SU-DHL-6 (cell line): Measurements from ENCODE around the gene GABRB1.

Experiments
- H2AFZ ChIP-seq: fragments of 200-600 bp; sonication (generic); 2 replicates; pipeline ENCODE4 v1.6.1; 2014; ENCODE audit warnings: low read depth, mild to moderate bottlenecking, moderate library complexity, mixed read lengths, antibody characterized with exemption, low read length; ENCODE audit not compliant: severe bottlenecking
- H3F3A ChIP-seq: fragments of 200-600 bp; shearing (Covaris generic); 2 replicates; pipeline ENCODE4 v1.6.0; 2016; ENCODE audit warnings: antibody characterized with exemption, mild to moderate bottlenecking; ENCODE audit not compliant: insufficient read depth
- H3K27ac ChIP-seq: fragments of 200-600 bp; sonication (generic); 2 replicates; pipeline ENCODE4 v1.5.1; 2016; ENCODE audit warnings: low read depth, mild to moderate bottlenecking, low read length, moderate library complexity, mixed read lengths
- H3K27me3 ChIP-seq: fragments of 200-600 bp; sonication (generic), shearing (Covaris generic); 2 replicates; pipeline ENCODE4 v1.6.0; 2014; ENCODE audit warnings: mild to moderate bottlenecking, low read length
- H3K36me3 ChIP-seq: fragments of 200-600 bp; sonication (generic); 2 replicates; pipeline ENCODE4 v1.6.1; 2014; ENCODE audit warnings: mild to moderate bottlenecking, low read length, mixed read lengths
- H3K4me2 ChIP-seq: fragments of 300-600, 200-600 bp; shearing (Covaris generic), sonication (generic); 2 replicates; pipeline ENCODE4 v1.6.0; 2014; ENCODE audit warnings: low read length, low read depth, mild to moderate bottlenecking; ENCODE audit not compliant: poor library complexity, severe bottlenecking
- H3K4me3 ChIP-seq: fragments of 200-600 bp; sonication (generic); 2 replicates; pipeline ENCODE4 v1.5.1; 2014; ENCODE audit warnings: antibody characterized with exemption, low read length, mild to moderate bottlenecking, mixed read lengths; ENCODE audit not compliant: insufficient read depth, poor library complexity, severe bottlenecking
- H3K79me2 ChIP-seq: fragments of 200-600 bp; sonication (generic); 2 replicates; pipeline ENCODE4 v1.6.1; 2014; ENCODE audit warnings: mild to moderate bottlenecking, low read length, moderate library complexity; ENCODE audit not compliant: insufficient read depth
- H3K9ac ChIP-seq: fragments of 200-600 bp; sonication (generic); 2 replicates; pipeline ENCODE4 v1.7.0; 2014; ENCODE audit warnings: mild to moderate bottlenecking, low read length
- H3K9me2 ChIP-seq: fragments of 200-600 bp; sonication (generic); replicated peaks from 2 replicates; pipeline ENCODE4 v1.6.1; 2014; ENCODE audit warnings: low read length; ENCODE audit not compliant: insufficient read depth
- H3K9me3 ChIP-seq: fragments of 200-600 bp; sonication (generic); 2 replicates; pipeline ENCODE4 v1.6.1; 2014; ENCODE audit warnings: low read length, mixed read lengths; ENCODE audit not compliant: insufficient read depth
- H4K20me1 ChIP-seq: fragments of 200-600 bp; sonication (generic); 2 replicates; pipeline ENCODE4 v1.6.1; 2014; ENCODE audit warnings: low read depth, mild to moderate bottlenecking, antibody characterized with exemption, low read length, moderate library complexity, mixed read lengths
- EZH2phosphoT487 ChIP-seq: fragments of 200-600 bp; sonication (generic), shearing (Covaris generic); conservative IDR thresholded peaks from 2 replicates; pipeline ENCODE4 v1.6.1; 2018; ENCODE audit warnings: mild to moderate bottlenecking, antibody characterized with exemption, low read length, moderate library complexity, mixed read lengths
- TF ChIP-seq, protein P1 (sequence below): fragments of 200-600 bp; sonication (generic); IDR thresholded peaks from one replicate; pipeline ENCODE4 v1.5.1; 2017; ENCODE audit warnings: antibody characterized with exemption, mild to moderate bottlenecking, low read length, moderate library complexity; ENCODE audit not compliant: insufficient read depth, poor library complexity, severe bottlenecking

The GABRB1 gene

DNA sequence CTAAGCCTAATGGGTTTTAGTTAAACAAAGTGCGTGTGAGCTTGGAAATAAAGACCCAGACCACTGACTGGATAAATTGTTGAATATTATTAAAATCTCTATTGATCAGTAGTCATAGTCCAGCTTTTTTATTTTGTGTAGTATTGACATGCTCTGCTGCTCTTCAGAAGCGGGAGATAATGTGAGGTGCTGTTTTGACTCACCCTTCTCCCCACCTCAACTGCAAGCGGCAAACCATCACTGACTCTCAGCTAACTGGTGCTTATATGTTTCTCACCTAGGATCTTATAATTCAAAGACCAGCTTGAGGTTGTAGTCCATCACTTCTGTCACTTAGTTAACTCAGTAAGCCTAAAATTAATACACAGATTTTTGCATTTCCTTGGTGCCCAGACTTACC is 359.9 kb downstream of the GABRB1 start:
- no peaks in the 10 kb centered on the region for H3K36me3 ChIP-seq
- no peak overlapping the region for H3K4me2 ChIP-seq
- H4K20me1 ChIP-seq = no peaks in the 10 kb centered on the region
- no peaks in the 10 kb centered on the region for H3K9me2 ChIP-seq
- no peak overlapping the region for H3K4me3 ChIP-seq
- TF ChIP-seq, protein P1, sequence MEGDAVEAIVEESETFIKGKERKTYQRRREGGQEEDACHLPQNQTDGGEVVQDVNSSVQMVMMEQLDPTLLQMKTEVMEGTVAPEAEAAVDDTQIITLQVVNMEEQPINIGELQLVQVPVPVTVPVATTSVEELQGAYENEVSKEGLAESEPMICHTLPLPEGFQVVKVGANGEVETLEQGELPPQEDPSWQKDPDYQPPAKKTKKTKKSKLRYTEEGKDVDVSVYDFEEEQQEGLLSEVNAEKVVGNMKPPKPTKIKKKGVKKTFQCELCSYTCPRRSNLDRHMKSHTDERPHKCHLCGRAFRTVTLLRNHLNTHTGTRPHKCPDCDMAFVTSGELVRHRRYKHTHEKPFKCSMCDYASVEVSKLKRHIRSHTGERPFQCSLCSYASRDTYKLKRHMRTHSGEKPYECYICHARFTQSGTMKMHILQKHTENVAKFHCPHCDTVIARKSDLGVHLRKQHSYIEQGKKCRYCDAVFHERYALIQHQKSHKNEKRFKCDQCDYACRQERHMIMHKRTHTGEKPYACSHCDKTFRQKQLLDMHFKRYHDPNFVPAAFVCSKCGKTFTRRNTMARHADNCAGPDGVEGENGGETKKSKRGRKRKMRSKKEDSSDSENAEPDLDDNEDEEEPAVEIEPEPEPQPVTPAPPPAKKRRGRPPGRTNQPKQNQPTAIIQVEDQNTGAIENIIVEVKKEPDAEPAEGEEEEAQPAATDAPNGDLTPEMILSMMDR = no peak
- TF ChIP-seq EZH2phosphoT487 = no peak
- H2AFZ ChIP-seq = no peak overlapping the region
- no peaks in the 10 kb centered on the region for H3K79me2 ChIP-seq
- H3K27me3 ChIP-seq = no peaks in the 10 kb centered on the region
- H3F3A ChIP-seq = no peaks in the 10 kb centered on the region
- no peak overlapping the region for H3K9ac ChIP-seq
- no peaks in the 10 kb centered on the region for H3K9me3 ChIP-seq
- H3K27ac ChIP-seq = no peak overlapping the region

DNA sequence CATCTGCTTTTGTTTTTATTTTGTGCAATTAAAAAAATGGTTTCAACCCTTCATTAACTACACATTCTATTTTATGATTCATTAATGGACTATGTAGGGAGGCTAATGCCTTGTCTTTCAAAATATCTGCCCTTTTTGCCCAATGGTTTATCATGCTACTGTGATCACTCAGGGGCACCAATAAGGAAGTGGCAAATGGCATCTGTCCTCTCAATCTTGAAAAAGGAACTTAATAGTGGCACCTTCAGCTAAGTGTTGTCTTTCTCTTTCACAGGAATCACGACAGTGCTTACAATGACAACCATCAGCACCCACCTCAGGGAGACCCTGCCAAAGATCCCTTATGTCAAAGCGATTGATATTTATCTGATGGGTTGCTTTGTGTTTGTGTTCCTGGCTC is 375.0 kb downstream of the GABRB1 start:
- no peaks in the 10 kb centered on the region for H4K20me1 ChIP-seq
- no peak overlapping the region for H3K9ac ChIP-seq

DNA sequence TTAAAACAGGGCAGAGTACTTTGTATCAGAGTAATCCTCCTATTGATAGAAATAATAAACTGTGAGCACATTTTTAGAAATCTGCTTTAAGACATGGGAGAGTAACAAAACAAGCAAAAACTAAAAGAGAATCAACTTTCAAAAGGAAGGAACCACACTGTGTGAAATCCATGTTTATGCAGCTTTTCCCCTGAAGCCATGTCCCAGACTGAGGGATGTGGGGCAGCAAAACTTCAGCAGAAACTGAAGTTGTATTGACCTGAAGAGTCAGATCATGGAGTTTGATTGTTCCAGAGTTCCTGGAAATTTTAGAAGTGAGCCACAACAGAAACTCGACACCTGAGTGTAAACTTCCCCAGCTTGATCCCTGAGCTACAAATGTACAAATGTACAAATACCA is 378.9 kb downstream of the GABRB1 start:
- H3K27me3 ChIP-seq = no peaks in the 10 kb centered on the region
- TF ChIP-seq EZH2phosphoT487 = no peak
- TF ChIP-seq, protein P1 = no peak
- H3K9me3 ChIP-seq = no peaks in the 10 kb centered on the region
- no peak overlapping the region for H3K4me3 ChIP-seq
- no peak overlapping the region for H3K4me2 ChIP-seq
- H3F3A ChIP-seq = no peaks in the 10 kb centered on the region
- H3K9ac ChIP-seq = no peak overlapping the region
- peaks cover 3% of the 10 kb centered on the region; the same call in 1 of the 2 replicates for H3K9me2 ChIP-seq
- no peak overlapping the region for H3K27ac ChIP-seq
- no peaks in the 10 kb centered on the region for H3K36me3 ChIP-seq
- H4K20me1 ChIP-seq = no peaks in the 10 kb centered on the region
- no peaks in the 10 kb centered on the region for H3K79me2 ChIP-seq
- H2AFZ ChIP-seq = no peak overlapping the region

More for the DNA sequence above, 375.0 kb downstream of the GABRB1 start:
- Histone ChIP-seq H2AFZ (no peak overlapping the region), H3K4me3 (no peak overlapping the region), H3K4me2 (no peak overlapping the region), H3F3A (no peaks in the 10 kb centered on the region), H3K9me3 (no peaks in the 10 kb centered on the region), H3K36me3 (no peaks in the 10 kb centered on the region), H3K9me2 (no peaks in the 10 kb centered on the region), H3K79me2 (no peaks in the 10 kb centered on the region), H3K27me3 (no peaks in the 10 kb centered on the region), H3K27ac (no peak overlapping the region)
- TF ChIP-seq EZH2phosphoT487 = no peak
- TF ChIP-seq, protein P1 = no peak
